Breast epithelium (tissue), 4 donors: Measurements from ENCODE around the gene ENKUR. TPM values are rescaled to one million over a fixed set of nuclear protein-coding genes. Genes with fewer than 3 reads are reported as not detected.

Experiments
- DNase-seq, 2 donors: peaks; one replicate each; pipeline ENCODE4 v3.0.0-alpha.2; 2019; ENCODE audit warnings: low spot score in 2 of 2
- H3K27ac ChIP-seq, 2 donors: fragments of 200-600 bp; sonication (generic) in 1 of 2; one replicate each; pipeline ENCODE4 v1.5.1; 2016 to 2019; ENCODE audit warnings: mild to moderate bottlenecking in 1 of 2
- H3K27me3 ChIP-seq, 2 donors: fragments of 200-600 bp; sonication (generic) in 1 of 2; one replicate each; pipeline versions ENCODE4 v1.5.1 to v1.6.0; 2017 to 2019; ENCODE audit warnings: control low read depth in 1 of 2, mild to moderate bottlenecking in 1 of 2
- H3K36me3 ChIP-seq: fragments of 200-600 bp; one replicate; pipeline ENCODE4 v1.5.1; 2019
- H3K4me1 ChIP-seq, 2 donors: fragments of 200-600 bp; sonication (generic); one replicate each; pipeline ENCODE4 v1.5.1; 2016 to 2019; ENCODE audit warnings: control low read depth in 1 of 2
- H3K4me3 ChIP-seq, 3 donors: fragments of 200-600 bp; sonication (generic); 1 replicate in 2 of 3; 2 replicates in 1 of 3; pipeline ENCODE4 v1.5.1; 2016 to 2019; ENCODE audit warnings: mild to moderate bottlenecking in 3 of 3, moderate library complexity in 2 of 3
- H3K9me3 ChIP-seq, 2 donors: fragments of 200-600 bp; sonication (generic) in 1 of 2; one replicate each; pipeline ENCODE4 v1.5.1; 2016 to 2019; ENCODE audit warnings: control low read depth in 1 of 2
- CTCF ChIP-seq, 3 donors: fragments of 450-650 bp; IDR thresholded peaks; one replicate each; pipeline ENCODE4 v1.5.1; 2016 to 2017; ENCODE audit warnings: antibody characterized with exemption in 3 of 3, mild to moderate bottlenecking in 3 of 3, moderate library complexity in 3 of 3
- POLR2A ChIP-seq: fragments of 450-650 bp; IDR thresholded peaks from one replicate; pipeline ENCODE4 v1.6.1; 2016; ENCODE audit warnings: antibody characterized with exemption, mild to moderate bottlenecking, moderate library complexity
- POLR2AphosphoS5 ChIP-seq, 3 donors: sonication (generic); formaldehyde crosslinking; IDR thresholded peaks; one replicate each; pipeline ENCODE4 v1.6.1; 2017; ENCODE audit warnings: antibody characterized with exemption in 3 of 3
- intact Hi-C: fragments of 100-400 bp; cut with DNase I; formaldehyde crosslinking; loops from one replicate; pipeline ENCODE4 v1.15.1; 2023; ENCODE audit warnings: low total_unique reads
- total RNA-seq, 3 donors: library from RNA; depleted of rRNA; stranded (reverse); fragments of >200 nt; gene quantifications; one replicate each; pipeline ENCODE4 v1.1.0, GENCODE V29; 2016

The ENKUR gene
- not detected for total RNA-seq

GRCh38 chr10:25015828-25016375 is at the start of gene ENKUR:
Gene ENKUR (minus strand): TSS chr10:25016158. CDS start chr10:25015936, 222 bp downstream.
- TF ChIP-seq POLR2A = no peak
- no peak for TF ChIP-seq CTCF (IDR thresholded peaks at IDR 0.05)
- no peak for TF ChIP-seq POLR2AphosphoS5 (IDR thresholded peaks at IDR 0.05)
- no peaks in the 10 kb centered on the region for H3K36me3 ChIP-seq
- peaks cover 0 to 6% of the 10 kb centered on the region in 2 donors for H3K4me1 ChIP-seq
- no peaks in the 10 kb centered on the region for H3K9me3 ChIP-seq
- intact Hi-C loops = loop anchor here (5.0 kb wide), 1 partner anchor 294 kb away; the partner anchor contains the start of gene ARHGAP21
- peak within 1 kb of the TSS; percentile 55 to 76 (median 72) for H3K4me3 ChIP-seq
- H3K27ac ChIP-seq = peak within 1 kb of the TSS; percentile 94 to 95
- DNase-seq = peak; percentile 86
- H3K27me3 ChIP-seq = no peaks in the 10 kb centered on the region

GRCh38 chr10:25064401-25064800 is 48.4 kb upstream of the ENKUR start:
- no peak for DNase-seq
- H3K9me3 ChIP-seq = no peaks in the 10 kb centered on the region
- H3K36me3 ChIP-seq = no peaks in the 10 kb centered on the region
- intact Hi-C loops = no loop called here
- TF ChIP-seq POLR2A = no peak
- TF ChIP-seq CTCF (IDR thresholded peaks at IDR 0.05) = no peak
- no peak for TF ChIP-seq POLR2AphosphoS5 (IDR thresholded peaks at IDR 0.05)
- H3K4me1 ChIP-seq = no peaks in the 10 kb centered on the region
- no peak overlapping the region for H3K27ac ChIP-seq
- no peak overlapping the region for H3K4me3 ChIP-seq
- H3K27me3 ChIP-seq = no peaks in the 10 kb centered on the region

DNA sequence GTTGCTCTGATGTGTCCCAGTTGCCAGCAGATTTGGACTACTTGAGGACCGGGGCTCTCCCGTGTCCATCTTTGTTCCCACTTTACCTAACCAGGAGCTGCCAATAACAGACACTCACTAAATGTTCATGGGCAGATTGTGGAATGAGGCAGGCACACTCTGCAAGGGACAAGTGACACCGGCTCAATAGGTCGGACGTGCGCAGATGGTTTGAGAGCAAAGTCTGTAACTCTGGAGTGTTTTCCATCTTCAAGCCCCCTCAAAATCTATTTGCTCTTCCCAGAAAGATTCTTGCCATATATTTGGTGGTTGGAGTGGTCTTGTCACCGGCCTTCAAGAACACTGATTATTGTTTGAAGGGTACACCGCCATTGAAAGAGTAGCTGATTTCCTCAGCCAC is 47.7 kb upstream of the ENKUR start:
- Histone ChIP-seq H3K4me1 (no peaks in the 10 kb centered on the region), H3K36me3 (no peaks in the 10 kb centered on the region), H3K4me3 (no peak overlapping the region), H3K27me3 (no peaks in the 10 kb centered on the region), H3K27ac (no peak overlapping the region), H3K9me3 (no peaks in the 10 kb centered on the region)
- DNase-seq = no peak
- TF ChIP-seq POLR2A (no peak), CTCF (IDR thresholded peaks at IDR 0.05) (no peak), POLR2AphosphoS5 (IDR thresholded peaks at IDR 0.05) (no peak)
- intact Hi-C loops = no loop called here

- TF ChIP-seq POLR2A = no peak
- Histone ChIP-seq H3K27ac (no peak overlapping the region), H3K4me1 (no peaks in the 10 kb centered on the region), H3K9me3 (no peaks in the 10 kb centered on the region), H3K27me3 (no peaks in the 10 kb centered on the region), H3K36me3 (no peaks in the 10 kb centered on the region), H3K4me3 (no peak overlapping the region)
- intact Hi-C loops = no loop called here
- DNase-seq = no peak
Measured at GRCh38 chr10:25063157-25063556, 47.2 kb upstream of the ENKUR start.

DNA sequence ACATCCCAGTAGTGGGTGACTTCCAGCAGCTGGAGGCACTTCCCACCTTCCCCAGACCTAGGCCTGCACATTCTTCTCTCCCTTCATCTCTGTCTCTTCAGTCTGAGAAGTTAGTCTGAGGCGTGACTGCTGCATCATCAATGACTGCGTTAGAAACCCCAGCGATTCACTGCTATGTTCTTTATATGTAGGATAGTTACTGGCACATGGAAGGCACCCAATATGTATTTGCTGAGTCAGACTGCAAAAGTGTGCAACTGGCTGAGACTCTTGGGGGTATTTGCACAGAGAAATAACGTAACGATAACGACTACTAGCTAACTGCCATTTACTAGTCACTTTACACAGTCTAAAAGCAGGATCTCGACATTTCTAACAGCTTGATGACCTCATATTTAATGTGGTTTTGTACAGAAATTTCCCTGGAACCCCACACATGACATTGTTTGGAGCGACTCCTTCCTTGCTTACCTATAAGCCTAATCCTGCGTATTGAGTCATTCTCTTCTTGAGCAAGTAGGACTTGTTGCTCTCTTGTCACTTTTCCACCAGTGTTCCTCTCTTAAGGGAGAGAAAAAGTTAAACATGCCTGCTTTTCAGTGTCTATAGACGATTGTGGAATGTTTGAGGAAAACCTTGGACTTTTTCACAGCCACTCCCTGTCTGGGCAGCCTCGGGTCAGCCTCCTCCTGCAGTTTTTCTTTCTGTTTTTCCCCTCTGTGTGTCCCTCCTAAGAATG is 45.9 kb upstream of the ENKUR start:
- intact Hi-C loops = no loop called here

More for the DNA sequence above, 45.9 kb upstream of the ENKUR start:
- H3K27me3 ChIP-seq = no peaks in the 10 kb centered on the region
- H3K27ac ChIP-seq = peak overlapping the region; percentile 1 to 21
- peak overlapping the region in 1 of 3 donors; percentile 11 for H3K4me3 ChIP-seq
- no peaks in the 10 kb centered on the region for H3K36me3 ChIP-seq
- H3K9me3 ChIP-seq = no peaks in the 10 kb centered on the region
- H3K4me1 ChIP-seq = no peaks in the 10 kb centered on the region
- DNase-seq = no peak
- no peak for TF ChIP-seq CTCF (IDR thresholded peaks at IDR 0.05)
- no peak for TF ChIP-seq POLR2AphosphoS5 (IDR thresholded peaks at IDR 0.05)
- TF ChIP-seq POLR2A = no peak
